ENCODE data around the gene PA2G4.
A peak's percentile ranks its signal among the peaks of the same experiment; 100 is the strongest.

PA2G4 gene

GRCh38 chr12:56127485-56127887 lies 23.1 kb downstream of the PA2G4 start:
- no peak for DNase-seq (ENCODE audit: low read depth)

GRCh38 chr12:56127888-56128669 lies 23.7 kb downstream of the PA2G4 start, which contains the start of gene ESYT1:
ESYT1 (plus strand) TSS chr12:56128267; CDS start chr12:56128320, 53 bp downstream.
- peak; percentile 98 for DNase-seq (ENCODE audit: low read depth)

GRCh38 chr12:56128670-56129205 lies 24.4 kb downstream of the PA2G4 start:
- no peak for DNase-seq (ENCODE audit: low read depth)

GRCh38 chr12:56129206-56129941 lies 25.0 kb downstream of the PA2G4 start:
- DNase-seq (ENCODE audit: low read depth), result peak; percentile 66

GRCh38 chr12:56129942-56130495 lies 25.7 kb downstream of the PA2G4 start:
- DNase-seq (ENCODE audit: low read depth), result no peak

GRCh38 chr12:56130876-56131275 lies 26.5 kb downstream of the PA2G4 start:
- DNase-seq (ENCODE audit: low read depth), result no peak

- DNase-seq (ENCODE audit: low read depth), result no peak
Measured at GRCh38 chr12:56134897-56135296, 30.5 kb downstream of the PA2G4 start.

- no peak for DNase-seq (ENCODE audit: low read depth)
Measured at GRCh38 chr12:56137853-56138571, 33.7 kb downstream of the PA2G4 start.

- DNase-seq (ENCODE audit: low read depth), result no peak
Measured at GRCh38 chr12:56141946-56142784, 37.8 kb downstream of the PA2G4 start.

GRCh38 chr12:56143217-56143616 lies 38.9 kb downstream of the PA2G4 start:
- no peak for DNase-seq (ENCODE audit: low read depth)

GRCh38 chr12:56143870-56144269 lies 39.5 kb downstream of the PA2G4 start:
- no peak for DNase-seq (ENCODE audit: low read depth)

GRCh38 chr12:56145217-56145616 lies 40.9 kb downstream of the PA2G4 start:
- DNase-seq (ENCODE audit: low read depth), result no peak

GRCh38 chr12:56146492-56147460 lies 42.4 kb downstream of the PA2G4 start:
- no peak for DNase-seq (ENCODE audit: low read depth)

- no peak for DNase-seq (ENCODE audit: low read depth)
Measured at GRCh38 chr12:56150563-56150962, 46.2 kb downstream of the PA2G4 start.

GRCh38 chr12:56151672-56152131 lies 47.3 kb downstream of the PA2G4 start:
- DNase-seq (ENCODE audit: low read depth), result peak; percentile 36

- peak; percentile 89 for DNase-seq (ENCODE audit: low read depth)
Measured at GRCh38 chr12:56152132-56152755, 47.9 kb downstream of the PA2G4 start, which contains the start of gene MYL6B. MYL6B (plus strand) TSS chr12:56152587; CDS start chr12:56153919, 1,332 bp downstream.

- DNase-seq (ENCODE audit: low read depth), result no peak
Measured at GRCh38 chr12:56152756-56153677, 48.7 kb downstream of the PA2G4 start.

- DNase-seq (ENCODE audit: low read depth), result no peak
Measured at GRCh38 chr12:56153678-56154065, 49.3 kb downstream of the PA2G4 start.

All from T-helper 22 cell (primary cell).